Suprapubic skin (tissue), 3 donors: ENCODE results near the gene FA2H.

Experiments used
- EP300 ChIP-seq: sonication (generic); formaldehyde crosslinking; IDR thresholded peaks from one replicate; pipeline ENCODE4 v1.6.1; 2017; ENCODE audit warnings: antibody characterized with exemption
- TF ChIP-seq, protein P1 (sequence below), 2 donors: fragments of 200-600 bp in 1 of 2; fragments of 450-650 bp in 1 of 2; sonication (generic) in 1 of 2; IDR thresholded peaks; one replicate each; pipeline ENCODE4 v1.5.1; 2016 to 2019; ENCODE audit warnings: antibody characterized with exemption in 2 of 2, mild to moderate bottlenecking in 1 of 2, moderate library complexity in 1 of 2

DNA sequence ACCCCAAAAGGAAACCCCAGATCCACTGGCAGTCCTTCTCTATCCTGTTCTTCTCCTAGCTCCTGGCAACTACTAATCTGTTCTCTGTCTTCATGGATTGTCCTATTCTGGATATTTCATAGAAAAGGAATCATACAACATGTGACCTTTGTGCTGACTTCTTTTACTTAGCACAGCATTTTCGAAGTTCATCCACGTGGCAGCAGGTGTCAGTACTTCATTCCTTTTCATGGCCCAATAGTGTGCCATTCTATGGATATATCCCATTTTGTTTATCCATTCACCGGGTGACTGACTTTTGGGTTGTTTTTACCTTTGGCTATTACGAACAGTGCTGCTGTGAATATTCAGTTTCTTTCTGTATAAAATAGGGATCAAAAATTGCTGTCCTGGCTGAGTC is 10.4 kb upstream of the FA2H start:
- TF ChIP-seq, protein P1, sequence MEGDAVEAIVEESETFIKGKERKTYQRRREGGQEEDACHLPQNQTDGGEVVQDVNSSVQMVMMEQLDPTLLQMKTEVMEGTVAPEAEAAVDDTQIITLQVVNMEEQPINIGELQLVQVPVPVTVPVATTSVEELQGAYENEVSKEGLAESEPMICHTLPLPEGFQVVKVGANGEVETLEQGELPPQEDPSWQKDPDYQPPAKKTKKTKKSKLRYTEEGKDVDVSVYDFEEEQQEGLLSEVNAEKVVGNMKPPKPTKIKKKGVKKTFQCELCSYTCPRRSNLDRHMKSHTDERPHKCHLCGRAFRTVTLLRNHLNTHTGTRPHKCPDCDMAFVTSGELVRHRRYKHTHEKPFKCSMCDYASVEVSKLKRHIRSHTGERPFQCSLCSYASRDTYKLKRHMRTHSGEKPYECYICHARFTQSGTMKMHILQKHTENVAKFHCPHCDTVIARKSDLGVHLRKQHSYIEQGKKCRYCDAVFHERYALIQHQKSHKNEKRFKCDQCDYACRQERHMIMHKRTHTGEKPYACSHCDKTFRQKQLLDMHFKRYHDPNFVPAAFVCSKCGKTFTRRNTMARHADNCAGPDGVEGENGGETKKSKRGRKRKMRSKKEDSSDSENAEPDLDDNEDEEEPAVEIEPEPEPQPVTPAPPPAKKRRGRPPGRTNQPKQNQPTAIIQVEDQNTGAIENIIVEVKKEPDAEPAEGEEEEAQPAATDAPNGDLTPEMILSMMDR (IDR thresholded peaks at IDR 0.05) = no peak
- no peak for TF ChIP-seq EP300
